ENCODE data around the gene BCAS3. TPM values are rescaled to one million over a fixed set of nuclear protein-coding genes. Genes with fewer than 3 reads are reported as not detected.
"Not testable (repeated sequence)": the region's sequence is repeated elsewhere in the genome, so short reads cannot be mapped to it uniquely, and the experiment has no call there.

The BCAS3 gene
- total RNA-seq, 1 donor from 2014 or later = 38.1 TPM

- no peaks in the 10 kb centered on the region for H3K27me3 Mint-ChIP-seq (ENCODE audit: unreplicated experiment)
- H3K36me3 Mint-ChIP-seq (ENCODE audit: low read depth, unreplicated experiment) = no peaks in the 10 kb centered on the region
- no peaks in the 10 kb centered on the region for H3K9me3 Mint-ChIP-seq (ENCODE audit: unreplicated experiment)
- H3K4me1 Mint-ChIP-seq (ENCODE audit: unreplicated experiment) = no peaks in the 10 kb centered on the region
- DNase-seq (ENCODE audit: low spot score) = no peak
- no peak for TF ChIP-seq CTCF (IDR thresholded peaks at IDR 0.05; ENCODE audit: unreplicated experiment)
- no peak overlapping the region for H3K27ac Mint-ChIP-seq (ENCODE audit: unreplicated experiment)
- no peak overlapping the region for H3K4me3 Mint-ChIP-seq (ENCODE audit: unreplicated experiment)
These were observed 125.4 kb downstream of the BCAS3 start for GRCh38 chr17:60803059-60803458.

GRCh38 chr17:60804831-60805230, 127.2 kb downstream of the BCAS3 start:
- H3K36me3 Mint-ChIP-seq (ENCODE audit: low read depth, unreplicated experiment) = peaks cover 5% of the 10 kb centered on the region
- H3K27ac Mint-ChIP-seq (ENCODE audit: unreplicated experiment) = no peak overlapping the region
- no peaks in the 10 kb centered on the region for H3K9me3 Mint-ChIP-seq (ENCODE audit: unreplicated experiment)
- DNase-seq (ENCODE audit: low spot score) = no peak
- H3K27me3 Mint-ChIP-seq (ENCODE audit: unreplicated experiment) = no peaks in the 10 kb centered on the region
- H3K4me1 Mint-ChIP-seq (ENCODE audit: unreplicated experiment) = no peaks in the 10 kb centered on the region
- H3K4me3 Mint-ChIP-seq (ENCODE audit: unreplicated experiment) = no peak overlapping the region
- no peak for TF ChIP-seq CTCF (IDR thresholded peaks at IDR 0.05; ENCODE audit: unreplicated experiment)

GRCh38 chr17:60809421-60809820, 131.8 kb downstream of the BCAS3 start:
- Mint-ChIP-seq H3K27me3 (ENCODE audit: unreplicated experiment) (peaks cover 3% of the 10 kb centered on the region), H3K27ac (ENCODE audit: unreplicated experiment) (no peak overlapping the region), H3K36me3 (ENCODE audit: low read depth, unreplicated experiment) (peaks cover 11% of the 10 kb centered on the region), H3K4me3 (ENCODE audit: unreplicated experiment) (no peak overlapping the region), H3K4me1 (ENCODE audit: unreplicated experiment) (no peaks in the 10 kb centered on the region), H3K9me3 (ENCODE audit: unreplicated experiment) (no peaks in the 10 kb centered on the region)
- DNase-seq (ENCODE audit: low spot score) = no peak
- TF ChIP-seq CTCF (IDR thresholded peaks at IDR 0.05; ENCODE audit: unreplicated experiment) = no peak

GRCh38 chr17:60814941-60815340, 137.3 kb downstream of the BCAS3 start:
- not testable (repeated sequence) for DNase-seq (ENCODE audit: low spot score); H3K36me3 Mint-ChIP-seq (ENCODE audit: low read depth, unreplicated experiment); H3K4me1 Mint-ChIP-seq (ENCODE audit: unreplicated experiment); H3K27ac Mint-ChIP-seq (ENCODE audit: unreplicated experiment); H3K27me3 Mint-ChIP-seq (ENCODE audit: unreplicated experiment); H3K4me3 Mint-ChIP-seq (ENCODE audit: unreplicated experiment); H3K9me3 Mint-ChIP-seq (ENCODE audit: unreplicated experiment)

- TF ChIP-seq CTCF (IDR thresholded peaks at IDR 0.05; ENCODE audit: unreplicated experiment) = no peak
- H3K27ac Mint-ChIP-seq (ENCODE audit: unreplicated experiment) = no peak overlapping the region
- H3K4me1 Mint-ChIP-seq (ENCODE audit: unreplicated experiment) = peaks cover 4% of the 10 kb centered on the region
- no peak for DNase-seq (ENCODE audit: low spot score)
- peaks cover 1% of the 10 kb centered on the region for H3K27me3 Mint-ChIP-seq (ENCODE audit: unreplicated experiment)
- H3K36me3 Mint-ChIP-seq (ENCODE audit: low read depth, unreplicated experiment) = peaks cover 3% of the 10 kb centered on the region
- no peak overlapping the region for H3K4me3 Mint-ChIP-seq (ENCODE audit: unreplicated experiment)
- H3K9me3 Mint-ChIP-seq (ENCODE audit: unreplicated experiment) = no peaks in the 10 kb centered on the region
These were observed 139.5 kb downstream of the BCAS3 start for GRCh38 chr17:60817192-60817591.
